ENCODE results near the gene GARIN5B. TPM values are rescaled to one million over a fixed set of nuclear protein-coding genes. Genes with fewer than 3 reads are reported as not detected.

The GARIN5B gene
- total RNA-seq, 1 experiment from 2014 or later: 0.13 TPM

GRCh38 chr19:55384131-55384919 is 21.3 kb upstream of the GARIN5B start, which contains the start of gene TMEM238:
Gene TMEM238 (minus strand): TSS chr19:55384292. CDS start chr19:55384259, 33 bp downstream.
- Histone ChIP-seq H3K79me1 (ENCODE audit: insufficient read depth, low read depth, low read length, poor library complexity, severe bottlenecking) (peaks cover 15% of the 10 kb centered on the region), H3K18ac (ENCODE audit: insufficient read length, low read depth, low read length) (peak within 1 kb of the TSS; percentile 23), H3K27ac (ENCODE audit: insufficient read length, low read depth, low read length) (no peak within 1 kb of the TSS), H4K91ac (ENCODE audit: insufficient read length, low read depth, low read length) (no peak within 1 kb of the TSS), H4K8ac (replicated peaks; ENCODE audit: insufficient read length, low read depth, low read length) (no peak within 1 kb of the TSS), H3K9ac (ENCODE audit: extremely low read depth, insufficient read length, low read length) (peak within 1 kb of the TSS; percentile 69), H4K5ac (ENCODE audit: insufficient read length, low read depth, low read length) (no peak within 1 kb of the TSS), H3K4me2 (ENCODE audit: insufficient read depth, insufficient read length, low read length) (peak within 1 kb of the TSS; percentile 87), H2AK5ac (ENCODE audit: insufficient read length, low read length) (no peak within 1 kb of the TSS), H2BK12ac (ENCODE audit: insufficient read length, low read depth, low read length) (no peak within 1 kb of the TSS), H2BK5ac (ENCODE audit: insufficient read length, low read length) (no peak within 1 kb of the TSS), H3K23me2 (ENCODE audit: insufficient read length, low read depth, low read length, poor library complexity, severe bottlenecking) (peaks cover 28% of the 10 kb centered on the region), H3K14ac (ENCODE audit: insufficient read depth, low read length) (peak within 1 kb of the TSS; percentile 70), H2BK120ac (ENCODE audit: low read depth, low read length, poor library complexity, severe bottlenecking) (no peak within 1 kb of the TSS), H4K20me1 (ENCODE audit: control insufficient read depth, insufficient read depth, insufficient read length) (peaks cover 3% of the 10 kb centered on the region), H3K23ac (ENCODE audit: insufficient read length, low read depth, low read length) (no peak within 1 kb of the TSS), H2BK15ac (ENCODE audit: low read depth, low read length) (no peak within 1 kb of the TSS), H2AFZ (ENCODE audit: low read length) (no peak within 1 kb of the TSS), H2BK20ac (ENCODE audit: low read depth, low read length, poor library complexity, severe bottlenecking) (no peak within 1 kb of the TSS), H3K27me3 (ENCODE audit: insufficient read depth, low read length) (peaks cover 2% of the 10 kb centered on the region; the same call in 1 of the 2 replicates), H3K79me2 (ENCODE audit: insufficient read depth, low read length) (peaks cover 17% of the 10 kb centered on the region; the same call in 1 of the 2 replicates), H3K4ac (ENCODE audit: low read depth, low read length) (no peak within 1 kb of the TSS), H3T11ph (ENCODE audit: low read length) (no peak within 1 kb of the TSS), H3K56ac (ENCODE audit: insufficient read length, low read depth, low read length) (no peak within 1 kb of the TSS), H3K9me3 (ENCODE audit: control insufficient read depth, low read depth, low read length) (no peaks in the 10 kb centered on the region), H3K4me1 (ENCODE audit: insufficient read depth, low read length) (peaks cover 8% of the 10 kb centered on the region)
- TF ChIP-seq CTCF (conservative IDR thresholded peaks at IDR 0.05): no peak
- peak within 1 kb of the TSS; percentile 98 to 100 for H3K4me3 Mint-ChIP-seq
- H3K27ac Mint-ChIP-seq: peak within 1 kb of the TSS; percentile 85 to 98 (median 87); a peak in 6 of 7 replicates
- H3K36me3 Mint-ChIP-seq (ENCODE audit: insufficient read depth in 1 of 3, low read depth in 3 of 3): peaks cover 33 to 47% (median 37%) of the 10 kb centered on the region in 3 experiments
- no peak for DNase-seq
- H3K4me1 Mint-ChIP-seq: peaks cover 32 to 45% of the 10 kb centered on the region in 2 experiments
- peaks cover 2 to 3% of the 10 kb centered on the region in 2 experiments; a peak in 2 of 5 replicates for H3K9me3 Mint-ChIP-seq
- H3K27me3 Mint-ChIP-seq (ENCODE audit: low read depth): peaks cover 31% of the 10 kb centered on the region
- no CpG with 5 or more reads among the region's 72 CpGs for WGBS (ENCODE audit: extremely low coverage, insufficient read length, low lambda C conversion rate)
